ENCODE results near the gene CDC42EP4. TPM values are rescaled to one million over a fixed set of nuclear protein-coding genes. Genes with fewer than 3 reads are reported as not detected.
"Not testable (repeated sequence)": the region's sequence is repeated elsewhere in the genome, so short reads cannot be mapped to it uniquely, and the experiment has no call there.

The CDC42EP4 gene
- total RNA-seq, 1 experiment from 2014 or later: 83.1 TPM

- Histone ChIP-seq H3K9me3 (ENCODE audit: low read length) (no peaks in the 10 kb centered on the region), H3K27me3 (ENCODE audit: low read length) (no peaks in the 10 kb centered on the region), H4K20me1 (ENCODE audit: low read length) (no peaks in the 10 kb centered on the region), H3K27ac (ENCODE audit: low read length) (no peak overlapping the region), H3K79me2 (ENCODE audit: low read length) (no peaks in the 10 kb centered on the region), H3K36me3 (ENCODE audit: low read depth, low read length) (no peaks in the 10 kb centered on the region), H3K9ac (ENCODE audit: low read length) (no peak overlapping the region), H3K4me3 (ENCODE audit: low read length) (no peak overlapping the region), H3F3A (ENCODE audit: low read length, unreplicated experiment) (no peaks in the 10 kb centered on the region), H3K4me1 (ENCODE audit: insufficient read depth, low read length) (no peaks in the 10 kb centered on the region), H3K4me2 (ENCODE audit: low read length) (no peak overlapping the region), H2AFZ (ENCODE audit: low read length) (no peak overlapping the region), H3K9me2 (replicated peaks; ENCODE audit: low read length) (no peaks in the 10 kb centered on the region)
- intact Hi-C loops (cut with micrococcal nuclease): no loop called here
- no peak for DNase-seq
- no TSS peak for BruUV-seq (replicated peaks)
- TF ChIP-seq CTCF (conservative IDR thresholded peaks at IDR 0.05; ENCODE audit: low read depth, low read length) (no peak), EZH2phosphoT487 (IDR thresholded peaks at IDR 0.05; ENCODE audit: borderline replicate concordance, low read length) (no peak), EZH2 (IDR thresholded peaks at IDR 0.05; ENCODE audit: low read length, unreplicated experiment) (no peak)
- ATAC-seq: no peak
- ChIA-PET CTCF (interaction anchor here (0.6 kb wide), 1 partner anchor 11 kb away, joined by 3 read pairs; no protein-coding TSS in a partner anchor), POLR2A (ENCODE audit: unreplicated experiment) (interaction anchor here (0.7 kb wide), 1 partner anchor 70 kb away, joined by 3 read pairs; no protein-coding TSS in a partner anchor)
Observed at GRCh38 chr17:73265646-73266640, 45.9 kb downstream of the CDC42EP4 start.

DNA sequence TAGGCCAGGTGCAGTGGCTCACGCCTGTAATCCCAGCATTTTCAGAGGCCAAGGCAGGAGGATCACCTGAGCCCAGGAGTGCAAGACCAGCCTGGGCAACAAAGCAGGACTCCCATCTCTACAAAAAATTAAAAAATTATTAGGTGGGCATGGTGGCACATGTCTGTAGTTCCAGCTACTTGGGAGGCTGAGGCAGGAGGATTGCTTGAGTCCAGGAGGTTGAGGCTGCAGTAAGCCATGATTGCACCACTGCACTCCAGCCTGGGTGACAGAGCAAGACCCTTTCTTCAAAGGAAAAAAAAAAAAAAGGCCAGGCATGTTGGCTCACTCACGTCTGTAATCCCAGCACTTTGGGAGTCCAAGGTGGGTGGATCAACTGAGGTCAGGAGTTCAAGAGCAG is 47.4 kb downstream of the CDC42EP4 start:
- H3K27ac ChIP-seq (ENCODE audit: low read length); POLR2A ChIA-PET (ENCODE audit: unreplicated experiment); BruUV-seq (replicated peaks); intact Hi-C loops (cut with micrococcal nuclease); H3K27me3 ChIP-seq (ENCODE audit: low read length); H3K4me2 ChIP-seq (ENCODE audit: low read length); H3K9me2 ChIP-seq (replicated peaks; ENCODE audit: low read length); H3F3A ChIP-seq (ENCODE audit: low read length, unreplicated experiment); H3K79me2 ChIP-seq (ENCODE audit: low read length); CTCF ChIA-PET; H2AFZ ChIP-seq (ENCODE audit: low read length); H4K20me1 ChIP-seq (ENCODE audit: low read length); H3K4me1 ChIP-seq (ENCODE audit: insufficient read depth, low read length); H3K4me3 ChIP-seq (ENCODE audit: low read length); ATAC-seq; H3K9ac ChIP-seq (ENCODE audit: low read length); H3K9me3 ChIP-seq (ENCODE audit: low read length); H3K36me3 ChIP-seq (ENCODE audit: low read depth, low read length); DNase-seq: not testable (repeated sequence)

- H3K9ac ChIP-seq (ENCODE audit: low read length): no peak overlapping the region
- H3K27ac ChIP-seq (ENCODE audit: low read length): no peak overlapping the region
- no peaks in the 10 kb centered on the region for H4K20me1 ChIP-seq (ENCODE audit: low read length)
- H3K79me2 ChIP-seq (ENCODE audit: low read length): no peaks in the 10 kb centered on the region
- H3K27me3 ChIP-seq (ENCODE audit: low read length): no peaks in the 10 kb centered on the region
- no peak overlapping the region for H3K4me2 ChIP-seq (ENCODE audit: low read length)
- no peak overlapping the region for H3K4me3 ChIP-seq (ENCODE audit: low read length)
- H3K4me1 ChIP-seq (ENCODE audit: insufficient read depth, low read length): no peaks in the 10 kb centered on the region
- ATAC-seq (no peak), DNase-seq (no peak)
- TF ChIP-seq EZH2phosphoT487 (IDR thresholded peaks at IDR 0.05; ENCODE audit: borderline replicate concordance, low read length) (no peak), CTCF (conservative IDR thresholded peaks at IDR 0.05; ENCODE audit: low read depth, low read length) (no peak), EZH2 (IDR thresholded peaks at IDR 0.05; ENCODE audit: low read length, unreplicated experiment) (no peak)
- BruUV-seq (replicated peaks): no TSS peak
- CTCF ChIA-PET: no interaction called here
- H3K36me3 ChIP-seq (ENCODE audit: low read depth, low read length): no peaks in the 10 kb centered on the region
- H3K9me3 ChIP-seq (ENCODE audit: low read length): no peaks in the 10 kb centered on the region
- H3F3A ChIP-seq (ENCODE audit: low read length, unreplicated experiment): no peaks in the 10 kb centered on the region
- no peaks in the 10 kb centered on the region for H3K9me2 ChIP-seq (replicated peaks; ENCODE audit: low read length)
- intact Hi-C loops (cut with micrococcal nuclease): no loop called here
- POLR2A ChIA-PET (ENCODE audit: unreplicated experiment): no interaction called here
- H2AFZ ChIP-seq (ENCODE audit: low read length): no peak overlapping the region
Observed at GRCh38 chr17:73262676-73263642, 48.8 kb downstream of the CDC42EP4 start.

Measured in PC-3 (cell line).